Astrocyte (in vitro differentiated cells and primary cell): ENCODE results near the gene MYT1. TPM values are rescaled to one million over a fixed set of nuclear protein-coding genes. Genes with fewer than 3 reads are reported as not detected.
"Not testable (repeated sequence)": the region's sequence is repeated elsewhere in the genome, so short reads cannot be mapped to it uniquely, and the experiment has no call there.

Source experiments
- DNase-seq: peaks from one replicate; pipeline ENCODE4 v3.0.0-alpha.2; 2010; ENCODE audit warnings: low read depth
- FAIRE-seq: peaks from 2 replicates; lab custom pipeline; 2011; peaks lifted over from hg19 to GRCh38; lab: Jason Lieb, UNC
- H2AFZ ChIP-seq: 2 replicates; pipeline ENCODE4 v1.6.0; 2012; ENCODE audit warnings: low read depth, low read length, inconsistent platforms
- H3K27ac ChIP-seq: 2 replicates; pipeline ENCODE4 v1.5.1; 2011; ENCODE audit warnings: low read depth, low read length, inconsistent platforms
- H3K27me3 ChIP-seq: 2 replicates; pipeline ENCODE4 v1.6.0; 2011; ENCODE audit warnings: low read length, inconsistent platforms; ENCODE audit not compliant: insufficient read depth
- H3K36me3 ChIP-seq: 2 replicates; pipeline ENCODE4 v1.5.1; 2011; ENCODE audit warnings: low read length, inconsistent platforms; ENCODE audit not compliant: insufficient read depth
- H3K4me1 ChIP-seq: 2 replicates; pipeline ENCODE4 v1.5.1; 2011; ENCODE audit warnings: low read length, inconsistent platforms; ENCODE audit not compliant: insufficient read depth
- H3K4me2 ChIP-seq: 2 replicates; pipeline ENCODE4 v1.6.0; 2012; ENCODE audit warnings: low read length, inconsistent platforms
- H3K4me3 ChIP-seq: 2 replicates; pipeline ENCODE4 v1.5.1; 2011; ENCODE audit warnings: low read depth, mild to moderate bottlenecking, low read length, inconsistent platforms; ENCODE audit not compliant: insufficient read depth
- H3K79me2 ChIP-seq: 2 replicates; pipeline ENCODE4 v1.6.0; 2012; ENCODE audit warnings: mild to moderate bottlenecking, low read length, inconsistent platforms; ENCODE audit not compliant: insufficient read depth
- H3K9ac ChIP-seq: 2 replicates; pipeline ENCODE4 v1.6.0; 2012; ENCODE audit warnings: mild to moderate bottlenecking, low read length, inconsistent platforms
- H3K9me3 ChIP-seq: 2 replicates; pipeline ENCODE4 v1.5.1; 2012; ENCODE audit warnings: low read depth, mild to moderate bottlenecking, low read length, inconsistent platforms; ENCODE audit not compliant: insufficient read depth
- H4K20me1 ChIP-seq: 2 replicates; pipeline ENCODE4 v1.6.0; 2012; ENCODE audit warnings: low read length, inconsistent platforms; ENCODE audit not compliant: insufficient read depth
- H3K27ac Mint-ChIP-seq: one replicate; pipeline ENCODE4 v1.8.0; 2021; ENCODE audit warnings: mild to moderate bottlenecking, mixed read lengths; ENCODE audit not compliant: unreplicated experiment
- H3K27me3 Mint-ChIP-seq: one replicate; pipeline ENCODE4 v1.8.0; 2021; ENCODE audit warnings: low read depth, mixed read lengths; ENCODE audit not compliant: unreplicated experiment
- H3K36me3 Mint-ChIP-seq: one replicate; pipeline ENCODE4 v1.8.0; 2021; ENCODE audit warnings: low read depth, mixed read lengths; ENCODE audit not compliant: unreplicated experiment
- H3K4me1 Mint-ChIP-seq: one replicate; pipeline ENCODE4 v1.8.0; 2021; ENCODE audit warnings: low read depth, mixed read lengths; ENCODE audit not compliant: unreplicated experiment
- H3K4me3 Mint-ChIP-seq: one replicate; pipeline ENCODE4 v1.8.0; 2021; ENCODE audit warnings: mild to moderate bottlenecking, moderate library complexity, mixed read lengths; ENCODE audit not compliant: unreplicated experiment
- H3K9me3 Mint-ChIP-seq: one replicate; pipeline ENCODE4 v1.8.0; 2021; ENCODE audit warnings: mild to moderate bottlenecking, mixed read lengths; ENCODE audit not compliant: unreplicated experiment
- EZH2 ChIP-seq: IDR thresholded peaks from 2 replicates; pipeline ENCODE4 v1.6.1; 2012; ENCODE audit warnings: mild to moderate bottlenecking, low read length, inconsistent platforms; ENCODE audit not compliant: insufficient read depth
- total RNA-seq: library from RNA; stranded (reverse); gene quantifications from 2 replicates; pipeline ENCODE4 v1.2.1, GENCODE V29; 2021
- TF ChIP-seq, protein P1 (sequence below): IDR thresholded peaks from 2 replicates; pipeline ENCODE4 v1.5.1; 2011; ENCODE audit warnings: low read depth, mild to moderate bottlenecking, inconsistent platforms, low read length, moderate library complexity; ENCODE audit not compliant: insufficient read depth

Gene MYT1
- total RNA-seq, 1 donor from 2014 or later, result not detected

- no peaks in the 10 kb centered on the region for H3K27me3 ChIP-seq
- FAIRE-seq (no peak), DNase-seq (no peak)
- H2AFZ ChIP-seq, result no peak overlapping the region
- H3K4me2 ChIP-seq, result no peak overlapping the region
- Mint-ChIP-seq H3K27me3 (peaks cover 20% of the 10 kb centered on the region), H3K36me3 (no peaks in the 10 kb centered on the region), H3K9me3 (peaks cover 8% of the 10 kb centered on the region), H3K4me3 (no peak overlapping the region), H3K4me1 (no peaks in the 10 kb centered on the region), H3K27ac (no peak overlapping the region)
- no peaks in the 10 kb centered on the region for H3K9me3 ChIP-seq
- no peak for TF ChIP-seq EZH2
- TF ChIP-seq, protein P1, sequence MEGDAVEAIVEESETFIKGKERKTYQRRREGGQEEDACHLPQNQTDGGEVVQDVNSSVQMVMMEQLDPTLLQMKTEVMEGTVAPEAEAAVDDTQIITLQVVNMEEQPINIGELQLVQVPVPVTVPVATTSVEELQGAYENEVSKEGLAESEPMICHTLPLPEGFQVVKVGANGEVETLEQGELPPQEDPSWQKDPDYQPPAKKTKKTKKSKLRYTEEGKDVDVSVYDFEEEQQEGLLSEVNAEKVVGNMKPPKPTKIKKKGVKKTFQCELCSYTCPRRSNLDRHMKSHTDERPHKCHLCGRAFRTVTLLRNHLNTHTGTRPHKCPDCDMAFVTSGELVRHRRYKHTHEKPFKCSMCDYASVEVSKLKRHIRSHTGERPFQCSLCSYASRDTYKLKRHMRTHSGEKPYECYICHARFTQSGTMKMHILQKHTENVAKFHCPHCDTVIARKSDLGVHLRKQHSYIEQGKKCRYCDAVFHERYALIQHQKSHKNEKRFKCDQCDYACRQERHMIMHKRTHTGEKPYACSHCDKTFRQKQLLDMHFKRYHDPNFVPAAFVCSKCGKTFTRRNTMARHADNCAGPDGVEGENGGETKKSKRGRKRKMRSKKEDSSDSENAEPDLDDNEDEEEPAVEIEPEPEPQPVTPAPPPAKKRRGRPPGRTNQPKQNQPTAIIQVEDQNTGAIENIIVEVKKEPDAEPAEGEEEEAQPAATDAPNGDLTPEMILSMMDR, result no peak
- no peaks in the 10 kb centered on the region for H3K4me1 ChIP-seq
- H3K79me2 ChIP-seq, result no peaks in the 10 kb centered on the region
- H3K4me3 ChIP-seq, result no peak overlapping the region
- H3K27ac ChIP-seq, result no peak overlapping the region
- no peak overlapping the region for H3K9ac ChIP-seq
- no peaks in the 10 kb centered on the region for H4K20me1 ChIP-seq
- H3K36me3 ChIP-seq, result no peaks in the 10 kb centered on the region
Observed at GRCh38 chr20:64234291-64234791, 70.1 kb downstream of the MYT1 start.

GRCh38 chr20:64234921-64235565, 70.8 kb downstream of the MYT1 start:
- not testable (repeated sequence) for H3K4me3 ChIP-seq, H3K4me3 Mint-ChIP-seq, H3K4me1 Mint-ChIP-seq, H3K36me3 ChIP-seq, H3K9me3 ChIP-seq, DNase-seq, H3K27me3 ChIP-seq, H3K4me2 ChIP-seq, H3K4me1 ChIP-seq, H3K27ac Mint-ChIP-seq, H3K9me3 Mint-ChIP-seq, FAIRE-seq, H2AFZ ChIP-seq, H3K79me2 ChIP-seq, H3K27ac ChIP-seq, H4K20me1 ChIP-seq, H3K36me3 Mint-ChIP-seq, H3K9ac ChIP-seq
- peaks cover 20% of the 10 kb centered on the region for H3K27me3 Mint-ChIP-seq

DNA sequence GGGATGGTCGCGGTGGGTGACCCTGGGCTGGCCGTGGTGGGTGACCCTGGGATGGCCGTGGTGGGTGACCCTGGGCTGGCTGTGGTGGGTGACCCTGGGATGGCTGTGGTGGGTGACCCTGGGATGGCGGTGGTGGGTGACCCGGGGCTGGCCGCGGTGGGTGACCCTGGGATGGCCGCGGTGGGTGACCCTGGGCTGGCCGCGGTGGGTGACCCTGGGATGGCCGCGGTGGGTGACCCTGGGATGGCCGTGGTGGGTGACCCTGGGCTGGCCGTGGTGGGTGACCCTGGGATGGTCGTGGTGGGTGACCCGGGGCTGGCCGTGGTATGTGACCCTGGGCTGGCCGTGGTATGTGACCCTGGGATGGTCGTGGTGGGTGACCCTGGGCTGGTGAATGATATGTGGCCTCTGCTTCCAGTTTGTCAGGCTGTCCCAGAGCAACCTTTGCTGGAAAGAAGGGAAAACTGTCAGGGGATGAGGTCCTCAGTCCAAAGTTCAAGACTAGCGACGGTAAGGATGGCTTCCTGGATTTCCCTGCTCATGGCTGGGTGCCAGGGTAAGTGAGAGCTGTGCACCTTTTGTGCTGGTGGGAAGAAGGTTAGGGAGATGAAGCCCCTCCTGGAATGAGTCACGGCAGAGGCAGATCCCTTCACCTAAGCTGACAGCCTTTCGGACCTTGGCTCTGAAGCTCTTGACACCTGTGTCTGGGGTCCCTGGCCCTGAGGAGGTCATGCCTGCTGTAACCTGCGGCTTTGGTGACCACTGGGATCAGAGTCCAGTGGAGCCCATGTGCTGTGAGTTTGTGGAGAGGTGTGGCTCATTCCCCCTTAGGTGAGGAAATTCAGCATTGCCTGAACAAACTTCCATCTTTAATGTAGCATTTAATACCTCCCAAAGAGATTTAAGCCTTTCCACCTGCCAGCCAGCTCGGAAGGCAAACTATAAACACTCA, 72.2 kb downstream of the MYT1 start:
- Histone ChIP-seq H3K4me1 (no peaks in the 10 kb centered on the region), H3K4me2 (no peak overlapping the region), H3K4me3 (no peak overlapping the region), H3K79me2 (no peaks in the 10 kb centered on the region), H3K27ac (no peak overlapping the region), H3K9me3 (no peaks in the 10 kb centered on the region), H2AFZ (no peak overlapping the region), H3K9ac (no peak overlapping the region), H3K36me3 (no peaks in the 10 kb centered on the region), H4K20me1 (no peaks in the 10 kb centered on the region), H3K27me3 (no peaks in the 10 kb centered on the region)
- Mint-ChIP-seq H3K9me3 (peaks cover 8% of the 10 kb centered on the region), H3K4me3 (no peak overlapping the region), H3K36me3 (no peaks in the 10 kb centered on the region), H3K27me3 (peaks cover 18% of the 10 kb centered on the region), H3K27ac (no peak overlapping the region), H3K4me1 (no peaks in the 10 kb centered on the region)
- TF ChIP-seq, protein P1, result no peak
- no peak for TF ChIP-seq EZH2
- FAIRE-seq, result no peak
- DNase-seq, result no peak
